Measurements from ENCODE around the gene ACAP3.

- TF ChIP-seq CTCF (IDR thresholded peaks at IDR 0.05) (no peak), POLR2A (IDR thresholded peaks at IDR 0.05) (no peak)
Measured at GRCh38 chr1:1291023-1291528, 16.7 kb downstream of the ACAP3 start.

All from lower leg skin (tissue), 3 donors.